Measurements from ENCODE around the gene FAM83D. TPM values are rescaled to one million over a fixed set of nuclear protein-coding genes. Genes with fewer than 3 reads are reported as not detected.

Gene FAM83D
- total and polyA plus RNA-seq, 2 of the 8 experiments (the other 6 are each of a cell fraction or from before 2014, with no cell fraction given): 60.9 to 62.6 TPM

DNA sequence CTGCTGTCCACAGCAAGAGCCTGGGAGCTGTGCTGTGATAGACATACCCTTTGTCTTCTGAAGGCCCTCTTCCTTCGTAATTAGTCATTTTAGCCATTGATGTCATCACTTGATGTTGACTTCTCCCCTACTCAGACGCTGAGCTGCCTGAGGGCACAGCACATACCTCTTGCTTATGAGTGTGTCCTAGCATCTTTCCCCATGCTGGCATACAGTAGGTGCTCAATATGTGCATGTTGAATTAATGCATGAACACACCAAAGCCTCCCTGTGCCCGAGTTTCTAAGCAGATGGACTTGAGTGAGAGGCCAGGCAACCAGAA, 35.8 kb upstream of the FAM83D start:
- H3K27me3 ChIP-seq (replicated peaks in 1 of 4; ENCODE audit: control insufficient read depth in 3 of 4, extremely low read depth in 1 of 4, insufficient read depth in 3 of 4, low read length in 3 of 4): no peaks in the 10 kb centered on the region; a peak in 1 of 7 replicates
- no peak for DNase-seq (ENCODE audit: low read depth in 1 of 2, low spot score in 2 of 2)
- H4K8ac ChIP-seq (ENCODE audit: extremely low read depth, insufficient read depth, low read length): no peak overlapping the region
- H4K5ac ChIP-seq (ENCODE audit: insufficient read length, low read depth, low read length): no peak overlapping the region
- H3K23me2 ChIP-seq (ENCODE audit: low read depth, low read length): peaks cover 2% of the 10 kb centered on the region; the same call in 1 of the 2 replicates
- H2BK15ac ChIP-seq (ENCODE audit: low read length): no peak overlapping the region
- ChIA-PET CTCF (ENCODE audit: partially characterized antibody) (interaction anchor here (0.7 to 5.7 kb wide), 4 partner anchors 16 to 165 kb away, joined by 3 to 55 read pairs (median 4); no protein-coding TSS in a partner anchor), POLR2A (ENCODE audit: partially characterized antibody) (no interaction called here)
- WGBS, 2 experiments (ENCODE audit: extremely low coverage in 1 of 2, insufficient coverage in 1 of 2, insufficient read length in 1 of 2, insufficient replicate concordance in 2 of 2, low coverage in 1 of 2, low lambda C conversion rate in 2 of 2, missing lambda C conversion rate in 1 of 2): 93% methylated on average over 3 of the region's 3 CpGs; no CpG with 5 or more reads in 1 of the 2 experiments
- H3K4me1 ChIP-seq (replicated peaks in 1 of 4; ENCODE audit: control insufficient read depth in 3 of 4, insufficient read depth in 4 of 4, low read length in 3 of 4): peaks cover 3 to 10% (median 4%) of the 10 kb centered on the region in 4 experiments; a peak in 4 of 7 replicates
- H3K56ac ChIP-seq (replicated peaks; ENCODE audit: insufficient read length, low read depth, low read length): no peak overlapping the region
- H3K79me1 ChIP-seq (ENCODE audit: low read depth, low read length): no peaks in the 10 kb centered on the region; the same call in 1 of the 2 replicates
- H3K9ac ChIP-seq (replicated peaks in 1 of 4; ENCODE audit: extremely low read depth in 1 of 4, low read depth in 3 of 4, low read length in 3 of 4): no peak overlapping the region
- no peak overlapping the region for H3K18ac ChIP-seq (ENCODE audit: extremely low read depth, low read length)
- no peak overlapping the region for H2AK5ac ChIP-seq (ENCODE audit: low read depth, low read length)
- H4K91ac ChIP-seq (replicated peaks; ENCODE audit: insufficient read length, low read length): no peak overlapping the region
- no peak overlapping the region for H2BK120ac ChIP-seq (replicated peaks; ENCODE audit: low read depth, low read length)
- no peak overlapping the region for H3K23ac ChIP-seq (ENCODE audit: insufficient read length)
- no peak overlapping the region for H2AFZ ChIP-seq (ENCODE audit: low read length)
- H2BK20ac ChIP-seq (ENCODE audit: low read length): no peak overlapping the region
- FAIRE-seq: no peak
- H3K4me3 ChIP-seq (ENCODE audit: extremely low read depth in 1 of 4, insufficient read depth in 2 of 4, low read depth in 3 of 4, low read length in 4 of 4): no peak overlapping the region
- TF ChIP-seq NANOG (IDR thresholded peaks at IDR 0.05; ENCODE audit: insufficient read depth, low read depth, low read length, poor library complexity, severe bottlenecking) (no peak), SP1 (IDR thresholded peaks at IDR 0.05; ENCODE audit: low read depth, low read length) (no peak), CREB1 (IDR thresholded peaks at IDR 0.05) (no peak), RNF2 (IDR thresholded peaks at IDR 0.05; ENCODE audit: borderline replicate concordance, low read depth, low read length, missing control alignments, poor library complexity, severe bottlenecking) (no peak), CHD2 (IDR thresholded peaks at IDR 0.05; ENCODE audit: low read length) (no peak), BRCA1 (IDR thresholded peaks at IDR 0.05; ENCODE audit: low read depth, low read length) (no peak), SAP30 (IDR thresholded peaks at IDR 0.05; ENCODE audit: insufficient read depth, insufficient replicate concordance, low read length) (no peak), SIN3A (conservative IDR thresholded peaks at IDR 0.05 in 1 of 2, IDR thresholded peaks at IDR 0.05 in 1 of 2; ENCODE audit: low read depth in 1 of 2, low read length in 2 of 2) (no peak), TBP (IDR thresholded peaks at IDR 0.05; ENCODE audit: low read depth, low read length) (no peak)
- H2BK12ac ChIP-seq (ENCODE audit: low read depth, low read length): no peak overlapping the region
- H2BK5ac ChIP-seq (ENCODE audit: low read depth, low read length): no peak overlapping the region
- no peak overlapping the region for H3K14ac ChIP-seq (ENCODE audit: insufficient read length)
- H3K27ac ChIP-seq (ENCODE audit: low read depth, low read length): no peak overlapping the region
- H3K36me3 ChIP-seq (ENCODE audit: control insufficient read depth in 2 of 4, insufficient read depth in 4 of 4, low read length in 3 of 4): no peaks in the 10 kb centered on the region
- H3K79me2 ChIP-seq (ENCODE audit: control insufficient read depth in 1 of 2, insufficient read depth in 2 of 2, low read length in 2 of 2): no peaks in the 10 kb centered on the region
- H4K20me1 ChIP-seq (replicated peaks in 1 of 2; ENCODE audit: control insufficient read depth in 1 of 2, insufficient read depth in 2 of 2, low read length in 2 of 2): peaks cover 0 to 2% of the 10 kb centered on the region in 2 experiments
- H3K9me3 ChIP-seq (ENCODE audit: insufficient read depth in 2 of 2, low read depth in 1 of 2, low read length in 1 of 2): no peaks in the 10 kb centered on the region
- no peak overlapping the region for H3K4ac ChIP-seq (replicated peaks; ENCODE audit: insufficient read length, low read depth, low read length)
- no peak overlapping the region for H3K4me2 ChIP-seq (ENCODE audit: insufficient read depth in 1 of 2, low read depth in 2 of 2, low read length in 2 of 2)
